Measurements from ENCODE around the gene TGFA. TPM values are rescaled to one million over a fixed set of nuclear protein-coding genes. Genes with fewer than 3 reads are reported as not detected.

The TGFA gene
- total and polyA plus RNA-seq, 2 donors (not counting 1 experiment from before 2014, with no cell fraction given): 0.06 TPM; not detected in 1

- H2AFZ ChIP-seq (ENCODE audit: low read length): no peak overlapping the region
- no peaks in the 10 kb centered on the region for H3K79me2 ChIP-seq (ENCODE audit: control insufficient read depth, insufficient read depth, low read length)
- H3K27me3 ChIP-seq (ENCODE audit: control insufficient read depth, insufficient read depth, low read length): no peaks in the 10 kb centered on the region
- H3K4me2 ChIP-seq (ENCODE audit: extremely low read depth, insufficient read depth, low read length): no peak overlapping the region
- no peaks in the 10 kb centered on the region for H3K9me3 ChIP-seq (ENCODE audit: control insufficient read depth, insufficient read depth, low read depth, low read length)
- H3K4me1 ChIP-seq (ENCODE audit: control insufficient read depth, extremely low read depth, insufficient read depth, low read length): no peaks in the 10 kb centered on the region
- no peaks in the 10 kb centered on the region for H4K20me1 ChIP-seq (ENCODE audit: control insufficient read depth, extremely low read depth, insufficient read depth, low read length)
- TF ChIP-seq EZH2 (IDR thresholded peaks at IDR 0.05; ENCODE audit: low read length, missing control alignments): no peak
- TF ChIP-seq CTCF (conservative IDR thresholded peaks at IDR 0.05 in 1 of 2, IDR thresholded peaks at IDR 0.05 in 1 of 2; ENCODE audit: low read depth in 1 of 2, low read length in 2 of 2): no peak
- H3K9ac ChIP-seq (ENCODE audit: insufficient read depth, low read length): no peak overlapping the region
- H3K4me3 ChIP-seq (replicated peaks in 1 of 4; ENCODE audit: control extremely low read depth in 1 of 4, insufficient read depth in 1 of 4, low read depth in 3 of 4, low read length in 4 of 4): no peak overlapping the region
- H3K27ac ChIP-seq (ENCODE audit: insufficient read depth, low read length): no peak overlapping the region
- DNase-seq (ENCODE audit: low read depth in 2 of 2): no peak
- no peaks in the 10 kb centered on the region for H3K36me3 ChIP-seq (ENCODE audit: control insufficient read depth, insufficient read depth, low read length)
These were observed 19.3 kb downstream of the TGFA start for GRCh38 chr2:70534183-70534836.

GRCh38 chr2:70532244-70532935 lies 21.2 kb downstream of the TGFA start:
- Histone ChIP-seq H3K9ac (ENCODE audit: insufficient read depth, low read length) (no peak overlapping the region), H3K4me3 (replicated peaks in 1 of 4; ENCODE audit: control extremely low read depth in 1 of 4, insufficient read depth in 1 of 4, low read depth in 3 of 4, low read length in 4 of 4) (no peak overlapping the region), H4K20me1 (ENCODE audit: control insufficient read depth, extremely low read depth, insufficient read depth, low read length) (no peaks in the 10 kb centered on the region), H3K9me3 (ENCODE audit: control insufficient read depth, insufficient read depth, low read depth, low read length) (no peaks in the 10 kb centered on the region), H3K79me2 (ENCODE audit: control insufficient read depth, insufficient read depth, low read length) (no peaks in the 10 kb centered on the region), H3K27me3 (ENCODE audit: control insufficient read depth, insufficient read depth, low read length) (no peaks in the 10 kb centered on the region), H3K27ac (ENCODE audit: insufficient read depth, low read length) (no peak overlapping the region), H3K36me3 (ENCODE audit: control insufficient read depth, insufficient read depth, low read length) (no peaks in the 10 kb centered on the region), H3K4me2 (ENCODE audit: extremely low read depth, insufficient read depth, low read length) (no peak overlapping the region), H2AFZ (ENCODE audit: low read length) (no peak overlapping the region), H3K4me1 (ENCODE audit: control insufficient read depth, extremely low read depth, insufficient read depth, low read length) (no peaks in the 10 kb centered on the region)
- TF ChIP-seq CTCF (conservative IDR thresholded peaks at IDR 0.05 in 1 of 2, IDR thresholded peaks at IDR 0.05 in 1 of 2; ENCODE audit: low read depth in 1 of 2, low read length in 2 of 2) (no peak), EZH2 (IDR thresholded peaks at IDR 0.05; ENCODE audit: low read length, missing control alignments) (no peak)
- DNase-seq (ENCODE audit: low read depth in 2 of 2): no peak

- TF ChIP-seq CTCF (conservative IDR thresholded peaks at IDR 0.05 in 1 of 2, IDR thresholded peaks at IDR 0.05 in 1 of 2; ENCODE audit: low read depth in 1 of 2, low read length in 2 of 2) (no peak), EZH2 (IDR thresholded peaks at IDR 0.05; ENCODE audit: low read length, missing control alignments) (no peak)
- Histone ChIP-seq H4K20me1 (ENCODE audit: control insufficient read depth, extremely low read depth, insufficient read depth, low read length) (no peaks in the 10 kb centered on the region), H3K27me3 (ENCODE audit: control insufficient read depth, insufficient read depth, low read length) (no peaks in the 10 kb centered on the region), H3K4me3 (replicated peaks in 1 of 4; ENCODE audit: control extremely low read depth in 1 of 4, insufficient read depth in 1 of 4, low read depth in 3 of 4, low read length in 4 of 4) (no peak overlapping the region), H3K27ac (ENCODE audit: insufficient read depth, low read length) (no peak overlapping the region), H3K9ac (ENCODE audit: insufficient read depth, low read length) (no peak overlapping the region), H3K4me1 (ENCODE audit: control insufficient read depth, extremely low read depth, insufficient read depth, low read length) (no peaks in the 10 kb centered on the region), H3K4me2 (ENCODE audit: extremely low read depth, insufficient read depth, low read length) (no peak overlapping the region), H3K9me3 (ENCODE audit: control insufficient read depth, insufficient read depth, low read depth, low read length) (no peaks in the 10 kb centered on the region), H3K36me3 (ENCODE audit: control insufficient read depth, insufficient read depth, low read length) (no peaks in the 10 kb centered on the region), H3K79me2 (ENCODE audit: control insufficient read depth, insufficient read depth, low read length) (no peaks in the 10 kb centered on the region), H2AFZ (ENCODE audit: low read length) (no peak overlapping the region)
- no peak for DNase-seq (ENCODE audit: low read depth in 2 of 2)
These were observed 22.1 kb downstream of the TGFA start for GRCh38 chr2:70531419-70532086.

Measured in fibroblast of lung (primary cell).